ENCODE results near the gene SIM1.

- no peak for TF ChIP-seq GATA2 (IDR thresholded peaks at IDR 0.05; ENCODE audit: low read depth, low read length)
- TF ChIP-seq GATA3 (IDR thresholded peaks at IDR 0.05; ENCODE audit: low read depth, low read length), result no peak
Observed at GRCh38 chr6:100464162-100464851, 414 bp downstream of the SIM1 start.

Data from SH-SY5Y (cell line).